Heart left ventricle (tissue), 16 donors: ENCODE data around the gene C16orf90. TPM values are rescaled to one million over a fixed set of nuclear protein-coding genes. Genes with fewer than 3 reads are reported as not detected.
A peak's percentile ranks its signal among the peaks of the same experiment; 100 is the strongest.

Source experiments
- ATAC-seq, 4 donors: fragments of 200-7000 bp; cut with Tn5 transposase; one replicate each; pipeline ENCODE4 v1.9.1; 2020 to 2022; ENCODE audit warnings: moderate library complexity in 4 of 4, mild to moderate bottlenecking in 3 of 4, moderate number of reproducible peaks in 1 of 4
- DNase-seq, 5 donors: peaks; one replicate each; pipeline ENCODE4 v3.0.0-alpha.2; 2020
- H3K27ac ChIP-seq, 12 donors: fragments of 200-600 bp; sonication (generic) in 4 of 12; one replicate each; pipeline versions ENCODE4 v1.5.0 to v1.8.0; 2016 to 2022; ENCODE audit warnings: mild to moderate bottlenecking in 2 of 12
- H3K27me3 ChIP-seq, 9 donors: fragments of 200-600 bp; sonication (generic) in 2 of 9; one replicate each; pipeline versions ENCODE4 v1.5.1 to v1.8.0; 2016 to 2022; ENCODE audit warnings: mild to moderate bottlenecking in 3 of 9
- H3K36me3 ChIP-seq, 9 donors: fragments of 200-600 bp; sonication (generic) in 2 of 9; one replicate each; pipeline versions ENCODE4 v1.5.0 to v1.8.0; 2018 to 2022; ENCODE audit warnings: mild to moderate bottlenecking in 2 of 9
- H3K4me1 ChIP-seq, 12 donors: fragments of 200-600 bp; sonication (generic) in 4 of 12; one replicate each; pipeline versions ENCODE4 v1.5.0 to v1.8.0; 2016 to 2022; ENCODE audit warnings: mild to moderate bottlenecking in 3 of 12
- H3K4me3 ChIP-seq, 12 donors: fragments of 200-600 bp; sonication (generic) in 4 of 12; one replicate each; pipeline versions ENCODE4 v1.5.0 to v1.8.0; 2017 to 2022; ENCODE audit warnings: mild to moderate bottlenecking in 9 of 12, moderate library complexity in 4 of 12
- H3K9me3 ChIP-seq, 12 donors: fragments of 200-600 bp; sonication (generic) in 4 of 12; one replicate each; pipeline versions ENCODE4 v1.5.0 to v1.8.0; 2016 to 2022; ENCODE audit warnings: mild to moderate bottlenecking in 1 of 12
- CTCF ChIP-seq, 12 donors: fragments of 200-600 bp; sonication (generic) in 4 of 12; IDR thresholded peaks; one replicate each; pipeline versions ENCODE4 v1.5.0 to v1.8.0; 2018 to 2022; ENCODE audit warnings: antibody characterized with exemption in 12 of 12, mild to moderate bottlenecking in 5 of 12
- POLR2A ChIP-seq, 2 donors: fragments of 450-650 bp; IDR thresholded peaks; one replicate each; pipeline ENCODE4 v1.6.1; 2017; ENCODE audit warnings: antibody characterized with exemption in 2 of 2, mild to moderate bottlenecking in 2 of 2, moderate library complexity in 2 of 2
- WGBS, 4 donors: extraction: QIAGEN DNeasy Blood & Tissue Kit in 2 of 4; methylation state at CpG; one replicate each; pipeline versions ENCODE4 v1.1.5 to v1.1.7; 2013 to 2018; 5-methylcytosine and 5-hydroxymethylcytosine counted together
- intact Hi-C, 10 donors: fragments of 100-400 bp; cut with DNase I; formaldehyde crosslinking; loops; one replicate each; pipeline versions ENCODE4 v1.11.1 to v1.14.2; 2022
- polyA plus RNA-seq, 2 donors: library from polyadenylated mRNA; stranded (reverse); fragments of 200-250 nt; gene quantifications; one replicate each; pipeline ENCODE4 v1.2.3, GENCODE V29; 2013
- total RNA-seq, 9 donors: library from RNA; depleted of rRNA in 2 of 9; stranded (reverse); fragments of >200 nt in 2 of 9; fragmentation: NEBNext Ultra II Directional in 3 of 9; extraction: Animal tissue kit (Norgen Biotek cat#: 25700) in 3 of 9; gene quantifications; one replicate each; pipeline versions ENCODE4 v1.1.0 to v1.2.4, GENCODE V29; 2016 to 2023
- donor health status: ischemic (EF 13 %, LVEDD 7.1; RV severe dilation, severe dysfunction).
- donor health status: healthy with polysubstance abuse.
- donor health status: DM: no; HTN: yes; CAD: no.
- donor health status: DM: no; HTN: no; CAD: no.
- donor health status: ischemic (EF 25% LVEDD 6.9; RV normal size, moderate dysfunction).
- donor health status: ischemic (EF 25% LVEDD 5.7; RV mildly dilated, moderate dysfunction).
- donor health status: healthy.
- donor health status: DM: yes; HTN: yes; CAD: no.
- donor health status: ischemic (EF 35%, LVEDD 5.7; RV mildly dilated, moderate dysfunction).
- donor health status: nonischemic (EF 11% LVEDD 7.7; RV severe dilation, severe dysfunction).
- donor health status: DM: yes; HTN: yes; CAD: no.
- donor health status: PGD.
- donor health status: ischemic (EF 29% LVEDD 5.4; RV normal size, mild dysfunction).
- donor health status: nonischemic (EF 23%, LVEDD 6.1; RV moderate dilation, normal function).

The C16orf90 gene
- total and polyA plus RNA-seq, 11 donors, result not detected

GRCh38 chr16:3496386-3496785 is 1.1 kb upstream of the C16orf90 start:
- intact Hi-C loops, result loop anchor here in 4 of 10 donors (5.0 to 10.0 kb wide), 4 partner anchors 94 to 232 kb away; partner anchors contain the start of genes ZNF174 (in 1 of the 4) and ZSCAN32 (in 1 of the 4)

GRCh38 chr16:3494386-3494973 is 809 bp downstream of the C16orf90 start:
- 86 to 95% (median 94%) methylated on average over 8 to 16 of the region's 16 CpGs for WGBS, 4 donors
- Histone ChIP-seq H3K4me1 (peaks cover 0 to 7% (median 0%) of the 10 kb centered on the region in 12 donors), H3K27ac (no peak overlapping the region), H3K4me3 (no peak overlapping the region), H3K36me3 (no peaks in the 10 kb centered on the region), H3K9me3 (no peaks in the 10 kb centered on the region), H3K27me3 (no peaks in the 10 kb centered on the region)
- TF ChIP-seq CTCF (IDR thresholded peaks at IDR 0.05) (no peak), POLR2A (IDR thresholded peaks at IDR 0.05) (no peak)
- no peak for ATAC-seq
- intact Hi-C loops, result loop anchor here in 2 of 10 donors (10.0 kb wide), 2 partner anchors 200 to 230 kb away; no protein-coding TSS in a partner anchor
- peak in 1 of 5 donors; percentile 16 for DNase-seq

More at GRCh38 chr16:3496386-3496785, 1.1 kb upstream of the C16orf90 start:
- Histone ChIP-seq H3K27ac (no peak overlapping the region), H3K27me3 (no peaks in the 10 kb centered on the region), H3K4me3 (no peak overlapping the region), H3K9me3 (no peaks in the 10 kb centered on the region), H3K4me1 (peaks cover 0 to 13% (median 3%) of the 10 kb centered on the region in 12 donors), H3K36me3 (no peaks in the 10 kb centered on the region)
- ATAC-seq, result no peak
- no peak for DNase-seq
- WGBS, 4 donors, result 92 to 95% (median 95%) methylated on average over 30 of the region's 30 CpGs
- TF ChIP-seq CTCF (IDR thresholded peaks at IDR 0.05) (no peak), POLR2A (IDR thresholded peaks at IDR 0.05) (no peak)

- ATAC-seq, result no peak
- intact Hi-C loops, result loop anchor here in 2 of 10 donors (10.0 kb wide), 2 partner anchors 198 to 228 kb away; no protein-coding TSS in a partner anchor
Measured at GRCh38 chr16:3492356-3492755, 2.9 kb downstream of the C16orf90 start.

More at GRCh38 chr16:3492356-3492755, 2.9 kb downstream of the C16orf90 start:
- H3K27ac ChIP-seq, result no peak overlapping the region
- H3K36me3 ChIP-seq, result peaks cover 0 to 7% (median 0%) of the 10 kb centered on the region in 9 donors
- H3K27me3 ChIP-seq, result no peaks in the 10 kb centered on the region
- peak in 1 of 5 donors; percentile 23 for DNase-seq
- H3K9me3 ChIP-seq, result no peaks in the 10 kb centered on the region
- no peak for TF ChIP-seq POLR2A (IDR thresholded peaks at IDR 0.05)
- TF ChIP-seq CTCF (IDR thresholded peaks at IDR 0.05), result no peak
- H3K4me3 ChIP-seq, result no peak overlapping the region
- peaks cover 0 to 7% (median 0%) of the 10 kb centered on the region in 12 donors for H3K4me1 ChIP-seq
- 81 to 87% (median 85%) methylated on average over 7 to 10 of the region's 10 CpGs for WGBS, 4 donors
